K562 (cell line): ENCODE data around the gene COASY.

Experiments
- CBX8 ChIP-seq: fragments of 200-600 bp; sonication (generic); IDR thresholded peaks from 2 replicates; pipeline ENCODE4 v1.6.1; 2012; ENCODE audit warnings: borderline replicate concordance, mixed run types, low read depth, mild to moderate bottlenecking, moderate library complexity, mixed read lengths, low read length, control low read depth, inconsistent platforms; ENCODE audit not compliant: poor library complexity, severe bottlenecking; ENCODE audit errors: extremely low read depth
- CTCF ChIP-seq, 3 experiments: IDR thresholded peaks in 2 of 3; conservative IDR thresholded peaks in 1 of 3; 2 replicates each; pipeline ENCODE4 v1.5.1; 2011 to 2012; ENCODE audit warnings: low read length in 3 of 3, mild to moderate bottlenecking in 3 of 3, control low read depth in 2 of 3, improper control_type of control experiment in 1 of 3, inconsistent platforms in 1 of 3, low read depth in 1 of 3, mixed read lengths in 1 of 3, moderate library complexity in 1 of 3; ENCODE audit not compliant: insufficient read depth in 2 of 3
- MAX ChIP-seq: sonication (generic); formaldehyde crosslinking; IDR thresholded peaks from 2 replicates; pipeline ENCODE4 v1.9.0; 2022; ENCODE audit warnings: mild to moderate bottlenecking, missing genetic modification reagents
- SIN3A ChIP-seq, 2 experiments: fragments of 150-350 bp in 1 of 2; IDR thresholded peaks; 2 replicates each; pipeline ENCODE4 v1.6.1; 2011 to 2016; ENCODE audit warnings: borderline replicate concordance in 2 of 2, low read depth in 2 of 2, low read length in 2 of 2, mild to moderate bottlenecking in 2 of 2, moderate library complexity in 2 of 2; ENCODE audit not compliant: control insufficient read depth in 1 of 2

GRCh38 chr17:42519546-42520491 lies 42.1 kb upstream of the COASY start:
- no peak for TF ChIP-seq MAX (CRISPR knock-in tag)
- TF ChIP-seq CBX8, result no peak
- TF ChIP-seq CTCF (IDR thresholded peaks at IDR 0.05 in 2 of 3, conservative IDR thresholded peaks at IDR 0.05 in 1 of 3; ENCODE audit: insufficient read depth in 2 of 3, low read depth in 1 of 3, low read length in 3 of 3), result no peak
- no peak for TF ChIP-seq SIN3A (IDR thresholded peaks at IDR 0.05; ENCODE audit: borderline replicate concordance in 2 of 2, control insufficient read depth in 1 of 2, low read depth in 2 of 2, low read length in 2 of 2)
